Measurements from ENCODE around the gene SIX1.

SIX1 gene

DNA sequence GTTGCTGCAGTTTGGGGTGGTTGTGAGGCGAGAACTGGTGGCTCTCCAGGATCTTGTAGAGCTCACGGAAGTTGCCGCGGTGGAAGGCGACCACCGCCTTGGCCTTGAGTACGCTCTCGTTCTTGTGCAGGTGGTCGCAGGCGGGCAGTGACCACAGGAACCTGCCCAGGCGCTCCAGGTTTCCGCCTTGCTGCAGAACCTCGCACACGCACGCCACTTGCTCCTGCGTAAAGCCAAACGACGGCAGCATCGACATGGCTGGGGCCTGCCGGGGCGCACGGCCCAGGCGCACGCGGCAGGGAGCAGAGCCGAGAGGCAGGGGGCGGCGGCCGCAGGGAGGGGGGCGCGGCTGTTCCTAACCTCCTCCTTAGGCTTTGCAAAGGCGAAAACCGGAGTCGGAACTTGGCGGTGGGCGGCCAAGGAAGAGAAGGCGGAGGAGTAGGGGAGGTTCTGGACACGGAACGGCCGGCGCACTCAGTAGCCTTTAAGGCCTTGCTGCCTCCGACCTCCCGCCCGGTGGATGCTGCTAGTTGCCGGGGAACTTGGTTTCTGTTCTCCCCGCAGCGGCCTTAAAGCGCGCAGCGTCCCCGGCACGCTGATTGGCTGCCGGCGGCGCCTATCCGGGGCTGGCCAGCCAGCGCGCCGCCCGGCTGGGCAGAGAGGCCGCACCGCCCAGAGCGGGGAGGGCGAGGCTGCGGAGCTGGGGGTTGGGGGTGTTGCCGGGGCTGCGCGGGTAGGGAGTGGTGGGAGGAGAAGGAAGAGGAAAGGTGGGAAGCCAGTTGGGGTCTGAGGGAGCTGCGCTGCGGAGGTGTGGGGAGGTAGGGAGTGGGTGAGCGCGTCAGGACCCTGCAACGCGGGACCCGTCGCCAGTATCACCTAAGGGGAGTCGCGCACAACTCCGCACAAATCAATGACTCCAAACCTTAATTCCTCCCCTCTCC lies at the start of gene SIX1:
Gene SIX1, minus strand, starts transcription at position 544 of the 941 bp plus-strand sequence. Its CDS starts 288 bp downstream, at position 256.
- no peak for FAIRE-seq
- DNase-seq (ENCODE audit: insufficient read length, low spot score), result peak; percentile 83

DNA sequence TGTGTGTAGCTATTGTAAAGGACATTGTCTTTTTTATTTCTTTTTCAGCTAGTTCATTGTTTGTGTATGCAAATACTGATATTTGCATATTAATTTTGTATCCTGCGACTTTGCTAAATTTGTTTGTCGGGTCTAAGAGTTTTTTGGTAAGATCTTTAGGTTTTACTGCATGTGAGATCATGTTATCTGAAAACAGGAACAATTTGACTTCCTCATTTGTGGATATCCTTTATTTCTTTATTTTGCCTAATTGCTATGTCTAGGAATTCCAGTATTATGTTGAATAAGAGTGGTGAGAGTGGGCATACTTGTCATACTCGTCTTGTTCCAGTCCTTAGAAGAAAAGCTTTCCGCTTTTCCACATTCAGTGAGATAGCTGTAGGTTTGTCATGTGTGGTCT lies 46.0 kb upstream of the SIX1 start:
- TF ChIP-seq POLR2A (IDR thresholded peaks at IDR 0.05; ENCODE audit: low read depth, low read length), result no peak
- FAIRE-seq (no peak), DNase-seq (ENCODE audit: insufficient read length, low spot score) (no peak)

More for the DNA sequence above, at the start of gene SIX1:
- peak; percentile 57 for TF ChIP-seq POLR2A (IDR thresholded peaks at IDR 0.05; ENCODE audit: low read depth, low read length)

DNA sequence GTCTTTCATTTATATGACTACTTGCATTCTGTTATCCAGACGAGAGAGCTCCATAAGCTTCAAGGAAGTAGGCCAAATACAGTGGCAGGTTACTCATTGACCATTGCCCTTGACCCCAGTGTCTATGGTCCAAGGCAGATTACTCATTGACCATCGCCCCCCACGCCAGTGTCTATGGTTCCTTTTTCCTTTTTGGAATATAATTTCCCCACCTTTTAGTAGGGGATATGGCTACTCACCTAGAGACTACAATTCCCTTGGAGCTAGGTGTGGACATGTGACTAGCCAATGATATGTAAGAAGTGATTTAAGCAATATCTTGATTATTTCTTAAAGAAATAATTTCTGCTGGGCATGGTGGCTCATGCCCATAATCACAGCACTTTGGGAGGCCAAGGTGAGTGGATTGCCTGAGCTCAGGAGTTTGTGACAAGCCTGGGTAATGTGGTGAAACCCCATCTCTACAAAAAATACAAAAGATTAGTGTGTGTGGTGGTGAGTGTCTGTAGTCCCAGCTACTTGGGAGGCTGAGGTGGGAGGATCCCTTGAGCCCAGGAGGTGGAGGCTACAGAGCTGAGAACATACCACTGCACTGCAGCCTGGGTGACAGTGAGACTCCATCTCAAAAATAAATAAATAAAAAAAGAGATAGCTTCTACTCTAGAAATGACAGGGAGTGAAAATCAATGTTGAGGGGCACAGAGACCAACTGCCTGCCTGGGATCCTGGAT lies 42.3 kb upstream of the SIX1 start:
- no peak for DNase-seq (ENCODE audit: insufficient read length, low spot score)
- no peak for TF ChIP-seq POLR2A (IDR thresholded peaks at IDR 0.05; ENCODE audit: low read depth, low read length)
- FAIRE-seq, result no peak

DNA sequence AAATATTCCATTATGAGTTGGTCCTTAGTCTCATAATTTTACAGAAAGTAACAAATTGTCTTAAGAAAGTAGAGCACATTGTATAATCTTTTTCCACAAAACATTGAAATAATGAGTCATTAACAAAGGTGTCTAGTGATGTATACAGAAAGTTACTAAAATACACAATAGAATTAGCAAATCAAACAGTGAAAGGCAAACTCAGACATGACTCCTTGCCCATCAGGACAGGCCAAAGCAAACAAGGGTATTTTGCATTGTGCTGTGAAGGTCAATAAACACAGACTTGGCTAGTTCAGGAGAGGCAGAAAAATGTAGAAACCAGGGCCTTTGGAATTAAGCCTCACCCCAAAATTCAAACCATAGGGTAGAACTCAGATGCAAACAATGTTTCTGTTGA lies 37.6 kb upstream of the SIX1 start:
- FAIRE-seq (no peak), DNase-seq (ENCODE audit: insufficient read length, low spot score) (no peak)
- no peak for TF ChIP-seq POLR2A (IDR thresholded peaks at IDR 0.05; ENCODE audit: low read depth, low read length)

DNA sequence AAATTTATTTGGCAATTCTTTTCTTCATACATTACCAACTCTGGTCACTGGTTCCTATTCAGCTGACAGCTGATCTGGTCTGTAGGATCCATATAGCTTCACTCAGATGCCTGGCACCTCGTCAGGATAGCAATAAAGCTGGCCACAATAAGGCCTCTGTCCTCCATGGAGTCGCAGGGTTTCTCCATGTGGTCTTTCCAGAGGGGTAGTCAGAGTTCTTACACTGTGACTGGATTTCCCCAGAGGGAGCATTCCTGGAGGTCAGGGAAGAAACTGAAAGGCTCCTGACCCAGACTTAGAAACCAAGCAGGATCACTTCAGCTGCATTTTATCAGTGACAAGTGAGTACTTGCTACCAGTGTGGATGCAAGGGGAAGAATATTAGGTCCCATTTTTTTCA lies 34.9 kb upstream of the SIX1 start:
- FAIRE-seq (no peak), DNase-seq (ENCODE audit: insufficient read length, low spot score) (no peak)
- TF ChIP-seq POLR2A (IDR thresholded peaks at IDR 0.05; ENCODE audit: low read depth, low read length), result no peak

DNA sequence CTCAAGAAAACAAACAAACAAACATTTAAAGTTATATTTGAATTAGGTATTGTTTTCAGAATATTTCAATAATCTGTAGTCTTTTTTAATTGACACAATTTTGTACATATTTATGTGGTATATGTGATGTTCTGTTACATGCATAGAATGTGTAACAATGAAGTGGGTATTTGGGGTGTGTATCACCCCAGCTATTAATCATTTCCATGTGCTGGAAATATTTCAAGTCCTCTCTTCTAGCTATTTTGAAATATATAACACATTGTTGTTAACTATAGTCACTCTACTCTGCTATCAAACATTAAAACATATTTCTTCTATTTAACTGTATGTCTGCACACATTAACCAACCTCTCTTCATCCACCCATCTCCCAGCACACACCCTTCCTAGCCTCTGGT lies 32.0 kb upstream of the SIX1 start:
- FAIRE-seq (no peak), DNase-seq (ENCODE audit: insufficient read length, low spot score) (no peak)
- TF ChIP-seq POLR2A (IDR thresholded peaks at IDR 0.05; ENCODE audit: low read depth, low read length), result no peak

DNA sequence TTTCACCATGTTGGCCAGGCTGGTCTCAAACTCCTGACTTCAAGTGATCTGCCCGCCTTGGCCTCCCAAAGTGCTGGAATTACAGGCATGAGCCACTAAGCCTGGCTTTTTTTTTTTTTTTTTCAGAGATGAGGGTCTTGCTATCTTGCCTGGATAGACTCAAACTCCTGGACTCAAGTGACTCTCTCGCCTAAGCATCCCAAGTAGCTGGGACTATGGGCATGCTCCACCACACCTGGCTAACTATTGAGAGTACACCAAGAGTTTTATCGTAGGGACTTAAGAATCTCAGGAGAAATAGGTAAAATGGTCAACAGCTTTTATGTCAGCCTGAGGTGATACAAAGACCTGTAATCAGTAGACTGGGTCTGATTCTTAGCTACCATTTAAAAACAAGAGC lies 31.2 kb upstream of the SIX1 start:
- FAIRE-seq, result no peak

DNA sequence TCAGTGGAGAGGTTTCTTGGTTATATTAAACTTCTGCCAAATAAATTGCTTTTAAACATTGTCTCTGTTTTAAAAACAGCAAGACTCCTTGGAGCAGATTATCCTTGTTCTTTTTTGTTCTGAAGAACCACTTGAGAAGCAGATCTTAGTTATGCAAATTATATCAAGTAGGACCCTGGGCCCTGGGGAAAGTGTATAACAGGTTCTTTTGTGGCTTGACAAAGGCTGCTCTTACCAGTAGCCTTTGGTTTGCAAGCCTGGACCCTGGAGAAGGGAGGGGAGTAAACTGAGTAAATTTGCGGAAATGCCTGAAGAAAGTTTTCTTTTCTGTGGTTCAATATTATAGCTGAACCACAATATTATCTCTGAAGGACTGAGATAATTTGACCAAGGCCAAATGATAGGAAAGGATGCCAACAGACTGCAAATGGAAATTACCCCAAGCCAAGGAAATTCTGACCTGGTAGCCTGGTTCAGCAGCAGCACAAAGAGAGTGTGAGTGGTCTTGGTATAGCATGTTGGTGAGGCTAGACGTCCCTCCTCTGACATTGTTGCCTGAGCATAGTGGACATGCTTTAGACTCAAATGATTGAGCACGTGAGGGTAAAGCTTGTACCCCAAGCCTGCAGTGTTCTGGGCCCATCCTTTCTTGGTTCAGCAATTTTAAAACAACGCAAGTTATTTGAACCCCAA lies 30.4 kb upstream of the SIX1 start:
- FAIRE-seq (no peak), DNase-seq (ENCODE audit: insufficient read length, low spot score) (no peak)

More for the DNA sequence above, 31.2 kb upstream of the SIX1 start:
- DNase-seq (ENCODE audit: insufficient read length, low spot score), result no peak
- no peak for TF ChIP-seq POLR2A (IDR thresholded peaks at IDR 0.05; ENCODE audit: low read depth, low read length)

DNA sequence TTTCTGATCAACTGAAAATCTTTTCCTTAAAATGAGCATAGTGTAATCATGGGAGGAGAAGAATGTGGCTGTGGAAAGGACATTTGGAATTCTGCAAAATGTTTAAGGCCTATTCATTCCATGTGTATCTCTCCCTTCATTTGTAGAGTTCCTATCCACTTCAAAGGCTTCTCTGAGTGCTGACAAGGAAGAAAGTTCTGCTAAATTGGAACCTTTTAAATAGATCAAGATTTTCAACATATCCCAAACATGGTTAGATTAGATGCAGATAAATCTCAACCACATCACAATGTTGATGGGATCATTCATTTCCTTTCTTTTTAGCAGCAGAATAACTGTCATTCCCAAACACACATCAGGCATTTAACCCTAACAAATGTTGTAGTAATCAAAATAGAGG lies 28.4 kb upstream of the SIX1 start:
- DNase-seq (ENCODE audit: insufficient read length, low spot score) (no peak), FAIRE-seq (no peak)
- no peak for TF ChIP-seq POLR2A (IDR thresholded peaks at IDR 0.05; ENCODE audit: low read depth, low read length)

More for the DNA sequence above, 30.4 kb upstream of the SIX1 start:
- no peak for TF ChIP-seq POLR2A (IDR thresholded peaks at IDR 0.05; ENCODE audit: low read depth, low read length)

DNA sequence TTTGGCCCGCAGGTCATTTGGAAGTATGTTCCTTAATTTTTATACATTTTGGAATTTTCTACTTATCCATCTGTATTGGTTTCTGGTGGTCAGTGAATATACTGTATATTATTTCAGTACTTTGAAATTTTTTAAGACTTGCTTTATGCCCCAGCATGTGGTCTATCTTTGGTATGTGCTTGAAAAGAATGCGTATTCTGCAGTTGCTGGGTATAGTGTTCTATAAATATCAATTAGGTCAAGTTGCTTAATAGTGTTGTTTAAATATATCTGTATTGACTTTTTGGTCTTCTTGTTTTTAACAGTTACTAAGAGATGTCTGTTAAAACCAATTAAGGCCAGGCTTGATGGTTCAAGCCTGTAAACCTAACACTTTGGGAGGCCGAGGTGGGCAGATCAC lies 21.7 kb upstream of the SIX1 start:
- FAIRE-seq (no peak), DNase-seq (ENCODE audit: insufficient read length, low spot score) (no peak)
- no peak for TF ChIP-seq POLR2A (IDR thresholded peaks at IDR 0.05; ENCODE audit: low read depth, low read length)

DNA sequence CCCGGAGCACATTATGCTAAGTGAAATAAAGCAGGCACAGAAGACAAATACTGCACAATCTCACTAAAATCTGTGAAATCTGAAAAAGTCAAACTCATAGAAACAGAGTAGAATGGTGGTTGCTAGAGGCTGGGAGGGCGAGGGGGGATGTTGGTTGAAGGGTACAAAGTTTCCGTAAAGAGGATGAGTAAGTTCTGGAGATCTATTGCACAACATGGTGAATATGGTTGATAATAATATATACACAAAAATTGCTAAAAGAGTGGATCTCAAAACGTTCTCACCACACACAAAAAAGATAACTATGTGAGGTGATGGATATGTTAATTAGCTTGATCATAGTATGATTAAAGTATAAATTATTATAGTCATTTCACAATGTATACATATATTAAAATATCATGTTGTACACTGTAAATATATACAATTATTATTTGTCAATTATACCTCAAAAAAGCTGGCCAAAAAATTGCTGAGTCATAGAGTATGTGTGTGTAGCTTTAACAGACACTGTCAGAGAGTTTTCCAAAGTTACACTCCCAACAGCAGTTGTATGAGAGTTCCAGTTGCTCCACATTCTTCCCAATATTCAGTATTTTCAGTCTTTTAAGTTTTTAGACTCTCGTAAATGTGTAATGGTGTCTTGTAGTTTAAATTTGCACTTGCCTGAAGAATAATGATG lies 19.3 kb upstream of the SIX1 start:
- DNase-seq (ENCODE audit: insufficient read length, low spot score) (no peak), FAIRE-seq (no peak)
- no peak for TF ChIP-seq POLR2A (IDR thresholded peaks at IDR 0.05; ENCODE audit: low read depth, low read length)

DNA sequence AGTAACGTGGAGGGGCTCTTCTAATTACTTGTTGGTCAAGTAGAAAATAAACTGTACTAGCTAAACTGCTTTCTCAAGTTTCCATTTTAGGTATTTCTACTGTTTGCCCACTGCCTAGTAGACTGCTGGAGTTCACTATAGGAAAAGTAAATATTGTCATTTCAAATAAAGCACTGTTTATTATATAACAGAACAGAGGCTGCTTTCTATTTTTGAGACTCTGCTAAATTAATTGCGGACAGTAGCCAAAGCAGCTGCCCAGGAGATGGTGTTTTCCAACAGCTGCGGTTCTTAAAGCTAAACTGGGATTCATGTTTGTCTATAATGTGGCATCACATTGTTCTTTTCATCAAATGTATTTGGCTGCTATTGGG lies 15.9 kb upstream of the SIX1 start:
- FAIRE-seq (no peak), DNase-seq (ENCODE audit: insufficient read length, low spot score) (no peak)
- TF ChIP-seq POLR2A (IDR thresholded peaks at IDR 0.05; ENCODE audit: low read depth, low read length), result no peak

DNA sequence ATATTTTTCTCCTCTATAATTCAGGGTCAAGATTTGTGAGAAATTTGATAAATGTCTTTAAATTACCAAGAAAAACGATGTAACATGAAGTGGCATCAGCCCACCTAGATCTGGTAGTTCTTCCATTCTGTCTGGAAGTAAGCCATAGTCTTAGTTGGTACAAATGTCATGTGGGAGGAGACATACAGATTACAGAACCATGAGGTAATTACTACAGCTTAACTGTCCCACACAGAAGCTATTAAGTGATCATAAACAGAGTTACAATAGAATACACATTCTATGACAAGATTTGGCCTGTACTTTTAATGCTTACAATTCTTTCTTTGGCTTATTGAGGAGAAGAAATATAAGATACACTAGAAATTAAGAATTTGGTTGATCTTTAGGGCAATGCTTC lies 13.7 kb upstream of the SIX1 start:
- no peak for FAIRE-seq
- DNase-seq (ENCODE audit: insufficient read length, low spot score), result no peak
- TF ChIP-seq POLR2A (IDR thresholded peaks at IDR 0.05; ENCODE audit: low read depth, low read length), result no peak

DNA sequence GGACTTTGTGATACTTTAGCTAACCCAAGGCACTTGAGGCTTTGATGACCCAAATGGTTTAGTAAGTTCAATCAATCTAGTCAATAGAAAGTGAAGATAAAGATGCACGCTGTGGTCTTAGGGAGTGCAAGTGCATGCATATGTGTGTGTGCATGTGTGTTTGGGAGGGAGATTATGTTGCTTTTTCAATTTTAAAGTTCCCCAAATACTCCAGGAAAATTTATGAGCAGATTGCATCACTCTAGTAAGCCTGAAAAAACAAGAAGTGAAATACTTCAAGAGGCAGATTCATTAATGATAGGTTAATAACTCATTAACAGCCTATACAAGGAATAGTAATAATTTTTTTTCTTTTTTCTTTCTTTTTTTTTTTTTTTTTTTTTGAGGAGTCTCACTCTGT lies 12.4 kb upstream of the SIX1 start:
- no peak for TF ChIP-seq POLR2A (IDR thresholded peaks at IDR 0.05; ENCODE audit: low read depth, low read length)
- DNase-seq (ENCODE audit: insufficient read length, low spot score) (no peak), FAIRE-seq (no peak)

Data from H54 (cell line).